Left ventricle myocardium inferior (tissue), 1 donor: ENCODE data around the gene EFCAB10. TPM values are rescaled to one million over a fixed set of nuclear protein-coding genes. Genes with fewer than 3 reads are reported as not detected.

Experiments used
- DNase-seq: peaks from one replicate; pipeline ENCODE4 v3.0.0-alpha.2; 2020
- H3K27ac ChIP-seq: fragments of 200-600 bp; replicated peaks from 2 replicates; pipeline ENCODE4 v1.8.0; 2021
- H3K27me3 ChIP-seq: fragments of 200-600 bp; 2 replicates; pipeline ENCODE4 v1.8.0; 2021; ENCODE audit warnings: low read depth
- H3K36me3 ChIP-seq: fragments of 200-600 bp; 2 replicates; pipeline ENCODE4 v1.8.0; 2021
- H3K4me1 ChIP-seq: fragments of 200-600 bp; 2 replicates; pipeline ENCODE4 v1.8.0; 2021
- H3K4me3 ChIP-seq: fragments of 200-600 bp; 2 replicates; pipeline ENCODE4 v1.8.0; 2021; ENCODE audit warnings: mild to moderate bottlenecking, moderate library complexity
- H3K9me3 ChIP-seq: fragments of 200-600 bp; replicated peaks from 2 replicates; pipeline ENCODE4 v1.8.0; 2021
- intact Hi-C: fragments of 100-400 bp; cut with micrococcal nuclease; formaldehyde crosslinking; loops from one replicate; pipeline ENCODE4 v1.11.0; 2022
- total RNA-seq: library from RNA; stranded (reverse); fragmentation: NEBNext Ultra II Directional; extraction: Animal tissue kit (Norgen Biotek cat#: 25700); gene quantifications from one replicate; pipeline ENCODE4 v1.2.1, GENCODE V29; 2021
- TF ChIP-seq, protein P1 (sequence below): fragments of 200-600 bp; IDR thresholded peaks from 2 replicates; pipeline ENCODE4 v1.8.0; 2021; ENCODE audit warnings: antibody characterized with exemption, mild to moderate bottlenecking, borderline replicate concordance
- donor health status: DM: no; HTN: yes; CAD: no; lungs with severe emphysema.

Gene EFCAB10
- total RNA-seq, 1 donor from 2014 or later, result not detected

DNA sequence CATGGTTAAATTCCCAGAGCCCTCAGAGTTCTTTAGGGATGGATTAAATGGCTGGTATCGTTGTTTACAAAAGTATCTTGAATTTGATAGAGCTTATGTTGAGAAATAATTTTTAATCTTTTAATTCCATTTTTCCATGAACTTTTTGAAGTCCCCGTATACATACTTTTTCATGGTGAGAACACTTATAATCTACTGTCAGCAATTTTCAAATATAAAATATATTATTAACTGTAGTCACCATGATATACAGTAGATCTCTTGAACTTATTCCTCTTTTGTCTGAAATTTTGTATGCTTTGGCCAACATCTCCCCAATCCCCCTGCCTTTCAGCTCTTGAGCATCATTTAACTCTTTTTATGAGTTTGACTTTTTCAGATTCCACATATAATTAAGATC, 9.4 kb downstream of the EFCAB10 start:
- peaks cover 29% of the 10 kb centered on the region for H3K36me3 ChIP-seq
- H3K4me3 ChIP-seq, result no peak overlapping the region
- intact Hi-C loops, result no loop called here
- H3K27ac ChIP-seq, result no peak overlapping the region
- no peaks in the 10 kb centered on the region for H3K9me3 ChIP-seq
- H3K4me1 ChIP-seq, result no peaks in the 10 kb centered on the region
- no peaks in the 10 kb centered on the region for H3K27me3 ChIP-seq
- DNase-seq, result no peak
- TF ChIP-seq, protein P1, sequence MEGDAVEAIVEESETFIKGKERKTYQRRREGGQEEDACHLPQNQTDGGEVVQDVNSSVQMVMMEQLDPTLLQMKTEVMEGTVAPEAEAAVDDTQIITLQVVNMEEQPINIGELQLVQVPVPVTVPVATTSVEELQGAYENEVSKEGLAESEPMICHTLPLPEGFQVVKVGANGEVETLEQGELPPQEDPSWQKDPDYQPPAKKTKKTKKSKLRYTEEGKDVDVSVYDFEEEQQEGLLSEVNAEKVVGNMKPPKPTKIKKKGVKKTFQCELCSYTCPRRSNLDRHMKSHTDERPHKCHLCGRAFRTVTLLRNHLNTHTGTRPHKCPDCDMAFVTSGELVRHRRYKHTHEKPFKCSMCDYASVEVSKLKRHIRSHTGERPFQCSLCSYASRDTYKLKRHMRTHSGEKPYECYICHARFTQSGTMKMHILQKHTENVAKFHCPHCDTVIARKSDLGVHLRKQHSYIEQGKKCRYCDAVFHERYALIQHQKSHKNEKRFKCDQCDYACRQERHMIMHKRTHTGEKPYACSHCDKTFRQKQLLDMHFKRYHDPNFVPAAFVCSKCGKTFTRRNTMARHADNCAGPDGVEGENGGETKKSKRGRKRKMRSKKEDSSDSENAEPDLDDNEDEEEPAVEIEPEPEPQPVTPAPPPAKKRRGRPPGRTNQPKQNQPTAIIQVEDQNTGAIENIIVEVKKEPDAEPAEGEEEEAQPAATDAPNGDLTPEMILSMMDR, result no peak

- no peak overlapping the region for H3K4me3 ChIP-seq
- TF ChIP-seq, protein P1, result no peak
- intact Hi-C loops, result no loop called here
- DNase-seq, result no peak
- no peaks in the 10 kb centered on the region for H3K27me3 ChIP-seq
- H3K36me3 ChIP-seq, result peaks cover 68% of the 10 kb centered on the region
- H3K4me1 ChIP-seq, result no peaks in the 10 kb centered on the region
- no peaks in the 10 kb centered on the region for H3K9me3 ChIP-seq
- H3K27ac ChIP-seq, result no peak overlapping the region
These were observed 13.5 kb downstream of the EFCAB10 start for GRCh38 chr7:105567821-105568220.

DNA sequence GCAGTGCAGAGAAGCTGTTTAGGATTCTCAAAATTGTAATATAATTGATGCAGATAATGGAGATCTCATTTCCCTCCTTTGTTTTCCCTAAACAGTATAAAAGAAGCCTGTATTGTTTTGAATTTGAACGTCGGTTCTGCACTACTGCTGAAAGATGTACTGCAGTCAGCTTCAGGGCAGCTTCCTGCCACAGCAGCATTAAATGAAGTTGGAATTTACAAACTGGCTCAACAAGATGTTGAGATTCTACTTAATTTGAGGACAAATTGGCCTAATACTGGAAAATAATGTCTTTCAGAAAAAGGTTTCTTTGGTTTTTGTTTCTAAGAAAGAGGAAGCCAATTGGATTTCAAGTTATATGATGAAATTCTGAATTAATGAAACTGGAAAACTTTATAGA, 14.3 kb downstream of the EFCAB10 start:
- TF ChIP-seq, protein P1, result no peak
- Histone ChIP-seq H3K27me3 (no peaks in the 10 kb centered on the region), H3K4me3 (no peak overlapping the region), H3K4me1 (no peaks in the 10 kb centered on the region), H3K9me3 (no peaks in the 10 kb centered on the region), H3K36me3 (peaks cover 76% of the 10 kb centered on the region), H3K27ac (no peak overlapping the region)
- intact Hi-C loops, result no loop called here
- DNase-seq, result no peak

GRCh38 chr7:105565190-105565589, 16.1 kb downstream of the EFCAB10 start:
- Histone ChIP-seq H3K27ac (no peak overlapping the region), H3K4me3 (no peak overlapping the region), H3K4me1 (no peaks in the 10 kb centered on the region), H3K9me3 (no peaks in the 10 kb centered on the region), H3K27me3 (no peaks in the 10 kb centered on the region), H3K36me3 (peaks cover 92% of the 10 kb centered on the region)
- intact Hi-C loops, result no loop called here
- no peak for DNase-seq
- TF ChIP-seq, protein P1, result no peak

DNA sequence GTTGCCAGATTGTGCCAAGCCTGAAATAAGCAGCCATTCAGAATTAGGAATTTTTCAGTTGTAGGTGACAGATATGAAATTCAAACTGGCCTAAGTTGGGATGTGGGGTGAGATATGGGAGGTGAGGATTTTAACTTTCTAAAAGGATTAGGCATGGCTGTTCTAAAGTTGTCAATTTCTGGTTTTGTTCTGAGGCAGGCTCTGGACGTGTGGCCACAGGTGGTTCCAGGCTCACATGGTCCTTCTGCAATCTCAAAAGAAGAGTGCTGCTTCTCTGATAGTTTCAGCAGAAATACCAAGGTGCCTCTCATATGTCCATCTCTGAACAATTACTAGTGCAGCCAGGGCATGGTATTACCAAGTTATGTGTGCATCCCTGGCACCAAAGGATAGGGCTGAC, 21.4 kb downstream of the EFCAB10 start:
- intact Hi-C loops, result no loop called here
- Histone ChIP-seq H3K4me3 (no peak overlapping the region), H3K27ac (no peak overlapping the region), H3K36me3 (peaks cover 86% of the 10 kb centered on the region), H3K4me1 (no peaks in the 10 kb centered on the region), H3K9me3 (no peaks in the 10 kb centered on the region), H3K27me3 (no peaks in the 10 kb centered on the region)
- no peak for DNase-seq
- TF ChIP-seq, protein P1, result no peak

- peaks cover 73% of the 10 kb centered on the region for H3K36me3 ChIP-seq
- H3K4me3 ChIP-seq, result no peak overlapping the region
- H3K4me1 ChIP-seq, result peaks cover 6% of the 10 kb centered on the region
- intact Hi-C loops, result no loop called here
- no peaks in the 10 kb centered on the region for H3K9me3 ChIP-seq
- TF ChIP-seq, protein P1, result no peak
- no peak overlapping the region for H3K27ac ChIP-seq
- no peak for DNase-seq
- no peaks in the 10 kb centered on the region for H3K27me3 ChIP-seq
These were observed 43.0 kb downstream of the EFCAB10 start for GRCh38 chr7:105538339-105538738.
